HEK293 (cell line): ENCODE measurements around the gene TRMT61A.
A peak's percentile ranks its signal among the peaks of the same experiment; 100 is the strongest.

Experiments
- ATF2 ChIP-seq: fragments of 450-650 bp; formaldehyde crosslinking; IDR thresholded peaks from 2 replicates; pipeline ENCODE4 v1.5.1; 2016; ENCODE audit warnings: missing biosample characterization, missing genetic modification characterization, low read depth
- GLI2 ChIP-seq: fragments of 450-650 bp; formaldehyde crosslinking; IDR thresholded peaks from 2 replicates; pipeline ENCODE4; 2017; ENCODE audit warnings: missing biosample characterization, missing genetic modification characterization, low read depth, borderline replicate concordance
- IKZF3 ChIP-seq: fragments of 450-650 bp; IDR thresholded peaks from 2 replicates; pipeline ENCODE4 v1.5.0; 2018; ENCODE audit warnings: missing biosample characterization, mild to moderate bottlenecking, missing genetic modification characterization, moderate library complexity
- KLF16 ChIP-seq: fragments of 450-650 bp; formaldehyde crosslinking; IDR thresholded peaks from 2 replicates; pipeline ENCODE4 v1.5.1; 2017; ENCODE audit warnings: missing biosample characterization, missing genetic modification characterization
- PRDM4 ChIP-seq: fragments of 450-650 bp; formaldehyde crosslinking; IDR thresholded peaks from 2 replicates; pipeline ENCODE4 v1.5.1; 2017; ENCODE audit warnings: missing biosample characterization, missing genetic modification characterization
- RBAK ChIP-seq: fragments of 450-650 bp; formaldehyde crosslinking; IDR thresholded peaks from 2 replicates; pipeline ENCODE4 v1.5.1; 2016; ENCODE audit warnings: missing biosample characterization, missing genetic modification characterization
- SALL2 ChIP-seq: fragments of 450-650 bp; formaldehyde crosslinking; IDR thresholded peaks from 2 replicates; pipeline ENCODE4 v1.5.0; 2017; ENCODE audit warnings: missing biosample characterization, mild to moderate bottlenecking, missing genetic modification characterization, borderline replicate concordance
- TRIM28 ChIP-seq: IDR thresholded peaks from 2 replicates; pipeline ENCODE4 v1.6.1; 2011; ENCODE audit warnings: low read length, control low read depth, borderline replicate concordance
- ZBTB1 ChIP-seq: fragments of 450-650 bp; formaldehyde crosslinking; IDR thresholded peaks from 2 replicates; pipeline ENCODE4 v1.5.1; 2016; ENCODE audit warnings: missing biosample characterization, missing genetic modification characterization
- ZBTB17 ChIP-seq: fragments of 450-650 bp; formaldehyde crosslinking; IDR thresholded peaks from 2 replicates; pipeline ENCODE4 v1.5.1; 2016; ENCODE audit warnings: missing biosample characterization, missing genetic modification characterization
- ZBTB49 ChIP-seq: fragments of 450-650 bp; formaldehyde crosslinking; IDR thresholded peaks from 2 replicates; pipeline ENCODE4 v1.5.1; 2016; ENCODE audit warnings: missing biosample characterization, missing genetic modification characterization, low read depth
- ZFP37 ChIP-seq: fragments of 450-650 bp; formaldehyde crosslinking; IDR thresholded peaks from 2 replicates; pipeline ENCODE4 v1.5.1; 2016; ENCODE audit warnings: missing biosample characterization, missing genetic modification characterization
- ZNF133 ChIP-seq: fragments of 450-650 bp; formaldehyde crosslinking; IDR thresholded peaks from 2 replicates; pipeline ENCODE4 v1.5.1; 2016; ENCODE audit warnings: missing biosample characterization, missing genetic modification characterization
- ZNF169 ChIP-seq: fragments of 450-650 bp; formaldehyde crosslinking; IDR thresholded peaks from 2 replicates; pipeline ENCODE4 v1.5.1; 2016; ENCODE audit warnings: missing biosample characterization, missing genetic modification characterization
- ZNF2 ChIP-seq: fragments of 450-650 bp; formaldehyde crosslinking; IDR thresholded peaks from 2 replicates; pipeline ENCODE4 v1.5.1; 2016; ENCODE audit warnings: missing biosample characterization, missing genetic modification characterization
- ZNF23 ChIP-seq: fragments of 450-650 bp; formaldehyde crosslinking; IDR thresholded peaks from 2 replicates; pipeline ENCODE4 v1.5.1; 2016; ENCODE audit warnings: missing biosample characterization, missing genetic modification characterization, borderline replicate concordance
- ZNF248 ChIP-seq: fragments of 450-650 bp; formaldehyde crosslinking; IDR thresholded peaks from 2 replicates; pipeline ENCODE4 v1.5.1; 2017; ENCODE audit warnings: missing biosample characterization, missing genetic modification characterization
- ZNF341 ChIP-seq: fragments of 450-650 bp; formaldehyde crosslinking; IDR thresholded peaks from 2 replicates; pipeline ENCODE4; 2016; ENCODE audit warnings: low read depth, missing biosample characterization, missing genetic modification characterization
- ZNF394 ChIP-seq: fragments of 450-650 bp; formaldehyde crosslinking; IDR thresholded peaks from 2 replicates; pipeline ENCODE4 v1.5.1; 2016; ENCODE audit warnings: missing biosample characterization, missing genetic modification characterization, mild to moderate bottlenecking, moderate library complexity, borderline replicate concordance
- ZNF398 ChIP-seq: fragments of 450-650 bp; formaldehyde crosslinking; IDR thresholded peaks from 2 replicates; pipeline ENCODE4 v1.5.1; 2017; ENCODE audit warnings: missing biosample characterization, missing genetic modification characterization
- ZNF426 ChIP-seq: fragments of 450-650 bp; formaldehyde crosslinking; IDR thresholded peaks from 2 replicates; pipeline ENCODE4 v1.5.1; 2017; ENCODE audit warnings: missing biosample characterization, missing genetic modification characterization, mild to moderate bottlenecking, inconsistent platforms, moderate library complexity
- ZNF449 ChIP-seq: fragments of 450-650 bp; formaldehyde crosslinking; IDR thresholded peaks from 2 replicates; pipeline ENCODE4 v1.5.1; 2017; ENCODE audit warnings: missing biosample characterization, mild to moderate bottlenecking, missing genetic modification characterization, moderate library complexity
- ZNF48 ChIP-seq: fragments of 450-650 bp; formaldehyde crosslinking; IDR thresholded peaks from 2 replicates; pipeline ENCODE4 v1.5.1; 2016; ENCODE audit warnings: missing biosample characterization, missing genetic modification characterization
- ZNF558 ChIP-seq: fragments of 450-650 bp; formaldehyde crosslinking; IDR thresholded peaks from 2 replicates; pipeline ENCODE4 v1.5.1; 2016; ENCODE audit warnings: missing biosample characterization, missing genetic modification characterization
- ZNF585B ChIP-seq: fragments of 450-650 bp; formaldehyde crosslinking; IDR thresholded peaks from 2 replicates; pipeline ENCODE4 v1.5.1; 2016; ENCODE audit warnings: missing biosample characterization, missing genetic modification characterization
- ZNF639 ChIP-seq: fragments of 450-650 bp; formaldehyde crosslinking; IDR thresholded peaks from 2 replicates; pipeline ENCODE4 v1.5.1; 2016; ENCODE audit warnings: missing biosample characterization, missing genetic modification characterization
- ZNF707 ChIP-seq: fragments of 450-650 bp; formaldehyde crosslinking; IDR thresholded peaks from 2 replicates; pipeline ENCODE4 v1.5.1; 2016; ENCODE audit warnings: missing biosample characterization, missing genetic modification characterization
- ZNF777 ChIP-seq: fragments of 450-650 bp; formaldehyde crosslinking; IDR thresholded peaks from 2 replicates; pipeline ENCODE4 v1.5.1; 2017; ENCODE audit warnings: missing biosample characterization, missing genetic modification characterization, borderline replicate concordance

Gene TRMT61A

GRCh38 chr14:103520657-103521437 lies 8.1 kb upstream of the TRMT61A start (continued):
- peak; percentile 82 for TF ChIP-seq ZNF341 (tag by site-specific recombination)
- peak; percentile 89 for TF ChIP-seq ZBTB17 (tag by site-specific recombination)
- no peak for TF ChIP-seq ZNF169
- TF ChIP-seq KLF16 (tag by site-specific recombination) = peak; percentile 99
- TF ChIP-seq ZBTB1 = peak; percentile 91
- peak; percentile 97 for TF ChIP-seq IKZF3
- peak; percentile 100 for TF ChIP-seq ZNF398 (tag by site-specific recombination)
- TF ChIP-seq ZNF639 (tag by site-specific recombination) = no peak; the same call in 1 of the 2 replicates
- no peak for TF ChIP-seq RBAK (tag by site-specific recombination)
- TF ChIP-seq ZNF394 (tag by site-specific recombination) = peak; percentile 95; the same call in 1 of the 2 replicates
- TF ChIP-seq ZNF707 (tag by site-specific recombination) = no peak
- TF ChIP-seq ZNF585B (tag by site-specific recombination) = no peak
- no peak for TF ChIP-seq ZNF48 (tag by site-specific recombination)
- peak; percentile 45 for TF ChIP-seq ATF2 (tag by site-specific recombination)
- no peak for TF ChIP-seq ZNF248
- TF ChIP-seq ZNF2 (tag by site-specific recombination) = peak; percentile 98
- TF ChIP-seq ZFP37 = 0 out of 2 replicates have a peak, but pooled peaks have one; percentile 85
- TF ChIP-seq ZNF558 (tag by site-specific recombination) = no peak
- TF ChIP-seq ZNF133 (tag by site-specific recombination) = no peak
- no peak for TF ChIP-seq TRIM28
- TF ChIP-seq GLI2 (tag by site-specific recombination) = no peak
- no peak for TF ChIP-seq SALL2 (tag by site-specific recombination)
- TF ChIP-seq ZNF777 (tag by site-specific recombination) = peak; percentile 72; the same call in 1 of the 2 replicates
- TF ChIP-seq ZNF23 = no peak
- TF ChIP-seq PRDM4 (tag by site-specific recombination) = peak; percentile 71
- TF ChIP-seq ZBTB49 = no peak
- TF ChIP-seq ZNF449 (tag by site-specific recombination) = no peak
- TF ChIP-seq ZNF426 (tag by site-specific recombination) = no peak
